Sigmoid colon (tissue), 7 donors: ENCODE measurements around the gene U2SURP. TPM values are rescaled to one million over a fixed set of nuclear protein-coding genes. Genes with fewer than 3 reads are reported as not detected.
A peak's percentile ranks its signal among the peaks of the same experiment; 100 is the strongest.

ENCODE experiments used
- DNase-seq: peaks from one replicate; pipeline ENCODE4 v3.0.0-alpha.2; 2019
- H3K27ac ChIP-seq, 4 donors: fragments of 200-600 bp; sonication (generic); one replicate each; pipeline ENCODE4 v1.5.1; 2016 to 2019; ENCODE audit warnings: mild to moderate bottlenecking in 1 of 4
- H3K27me3 ChIP-seq, 3 donors: fragments of 200-600 bp; sonication (generic); one replicate each; pipeline ENCODE4 v1.5.1; 2019; ENCODE audit warnings: mild to moderate bottlenecking in 1 of 3
- H3K36me3 ChIP-seq, 4 donors: fragments of 200-600 bp; sonication (generic); one replicate each; pipeline ENCODE4 v1.5.1; 2016 to 2019
- H3K4me1 ChIP-seq, 4 donors: fragments of 200-600 bp; sonication (generic); one replicate each; pipeline ENCODE4 v1.5.1; 2017 to 2019
- H3K4me3 ChIP-seq, 4 donors: fragments of 200-600 bp; sonication (generic); one replicate each; pipeline ENCODE4 v1.5.1; 2017 to 2019; ENCODE audit warnings: mild to moderate bottlenecking in 2 of 4, moderate library complexity in 1 of 4
- H3K9me3 ChIP-seq, 4 donors: fragments of 200-600 bp in 3 of 4; sonication (generic) in 3 of 4; one replicate each; pipeline versions ENCODE4 v1.5.1 to v1.6.1; 2013 to 2019
- EP300 ChIP-seq, 4 donors: sonication (generic); formaldehyde crosslinking; IDR thresholded peaks; one replicate each; pipeline ENCODE4 v1.6.1; 2017; ENCODE audit warnings: antibody characterized with exemption in 4 of 4
- POLR2A ChIP-seq, 2 donors: fragments of 450-650 bp; IDR thresholded peaks; one replicate each; pipeline ENCODE4 v1.6.1; 2016; ENCODE audit warnings: antibody characterized with exemption in 2 of 2, mild to moderate bottlenecking in 2 of 2, moderate library complexity in 2 of 2
- POLR2AphosphoS5 ChIP-seq, 4 donors: sonication (generic); formaldehyde crosslinking; IDR thresholded peaks; one replicate each; pipeline ENCODE4 v1.6.1; 2017; ENCODE audit warnings: antibody characterized with exemption in 4 of 4
- WGBS, 2 donors: extraction: QIAGEN DNeasy Blood & Tissue Kit; methylation state at CpG; one replicate each; pipeline ENCODE4 v1.1.7; 2013; 5-methylcytosine and 5-hydroxymethylcytosine counted together
- intact Hi-C: fragments of 100-400 bp; cut with DNase I; formaldehyde crosslinking; loops from one replicate; pipeline ENCODE4 v1.15.1; 2023
- polyA plus RNA-seq, 3 donors: library from polyadenylated mRNA; stranded (reverse); fragments of 200-250 nt; gene quantifications; one replicate each; pipeline ENCODE4 v1.2.3, GENCODE V29; 2013
- total RNA-seq, 4 donors: library from RNA; depleted of rRNA; stranded (reverse); fragments of >200 nt; gene quantifications; one replicate each; pipeline ENCODE4 v1.1.0, GENCODE V29; 2016
- TF ChIP-seq, protein P1 (sequence below), 4 experiments: fragments of 450-650 bp in 3 of 4; fragments of 200-600 bp in 1 of 4; IDR thresholded peaks; one replicate each; pipeline ENCODE4 v1.5.1; 2016 to 2019; ENCODE audit warnings: antibody characterized with exemption in 4 of 4, mild to moderate bottlenecking in 3 of 4, moderate library complexity in 2 of 4
- donor health status: healthy with polysubstance abuse.
- donor health status: Bipolar disorder and iron deficiency.
- donor health status: healthy.

U2SURP gene
- total and polyA plus RNA-seq, 7 donors = 11.4 to 79.8 (median 66.8) TPM

- 68 to 72% methylated on average over 3 of the region's 3 CpGs for WGBS, 2 donors
- Histone ChIP-seq H3K4me3 (no peak overlapping the region), H3K27me3 (no peaks in the 10 kb centered on the region), H3K9me3 (no peaks in the 10 kb centered on the region), H3K27ac (no peak overlapping the region), H3K4me1 (no peaks in the 10 kb centered on the region), H3K36me3 (peaks cover 0 to 30% (median 0%) of the 10 kb centered on the region in 4 donors)
- intact Hi-C loops = loop anchor here (10.0 kb wide), 1 partner anchor 614 kb away; no protein-coding TSS in a partner anchor
- no peak for TF ChIP-seq POLR2A (IDR thresholded peaks at IDR 0.05)
- TF ChIP-seq, protein P1, sequence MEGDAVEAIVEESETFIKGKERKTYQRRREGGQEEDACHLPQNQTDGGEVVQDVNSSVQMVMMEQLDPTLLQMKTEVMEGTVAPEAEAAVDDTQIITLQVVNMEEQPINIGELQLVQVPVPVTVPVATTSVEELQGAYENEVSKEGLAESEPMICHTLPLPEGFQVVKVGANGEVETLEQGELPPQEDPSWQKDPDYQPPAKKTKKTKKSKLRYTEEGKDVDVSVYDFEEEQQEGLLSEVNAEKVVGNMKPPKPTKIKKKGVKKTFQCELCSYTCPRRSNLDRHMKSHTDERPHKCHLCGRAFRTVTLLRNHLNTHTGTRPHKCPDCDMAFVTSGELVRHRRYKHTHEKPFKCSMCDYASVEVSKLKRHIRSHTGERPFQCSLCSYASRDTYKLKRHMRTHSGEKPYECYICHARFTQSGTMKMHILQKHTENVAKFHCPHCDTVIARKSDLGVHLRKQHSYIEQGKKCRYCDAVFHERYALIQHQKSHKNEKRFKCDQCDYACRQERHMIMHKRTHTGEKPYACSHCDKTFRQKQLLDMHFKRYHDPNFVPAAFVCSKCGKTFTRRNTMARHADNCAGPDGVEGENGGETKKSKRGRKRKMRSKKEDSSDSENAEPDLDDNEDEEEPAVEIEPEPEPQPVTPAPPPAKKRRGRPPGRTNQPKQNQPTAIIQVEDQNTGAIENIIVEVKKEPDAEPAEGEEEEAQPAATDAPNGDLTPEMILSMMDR (IDR thresholded peaks at IDR 0.05) = no peak
- TF ChIP-seq EP300 (IDR thresholded peaks at IDR 0.05) = no peak
- TF ChIP-seq POLR2AphosphoS5 (IDR thresholded peaks at IDR 0.05) = no peak
- no peak for DNase-seq
These were observed 59.5 kb downstream of the U2SURP start for GRCh38 chr3:143060906-143061305.

GRCh38 chr3:143063018-143063417, 61.6 kb downstream of the U2SURP start:
- intact Hi-C loops = loop anchor here (10.0 kb wide), 1 partner anchor 612 kb away; no protein-coding TSS in a partner anchor
- H3K9me3 ChIP-seq = no peaks in the 10 kb centered on the region
- WGBS, 2 donors = 86 to 93% methylated on average over 2 of the region's 2 CpGs
- peaks cover 0 to 15% (median 9%) of the 10 kb centered on the region in 4 donors for H3K4me1 ChIP-seq
- peaks cover 0 to 17% (median 0%) of the 10 kb centered on the region in 4 donors for H3K36me3 ChIP-seq
- no peaks in the 10 kb centered on the region for H3K27me3 ChIP-seq
- no peak for TF ChIP-seq EP300 (IDR thresholded peaks at IDR 0.05)
- TF ChIP-seq, protein P1 (IDR thresholded peaks at IDR 0.05) = no peak
- no peak for TF ChIP-seq POLR2A (IDR thresholded peaks at IDR 0.05)
- no peak for TF ChIP-seq POLR2AphosphoS5 (IDR thresholded peaks at IDR 0.05)
- no peak overlapping the region for H3K4me3 ChIP-seq
- no peak for DNase-seq
- no peak overlapping the region for H3K27ac ChIP-seq

DNA sequence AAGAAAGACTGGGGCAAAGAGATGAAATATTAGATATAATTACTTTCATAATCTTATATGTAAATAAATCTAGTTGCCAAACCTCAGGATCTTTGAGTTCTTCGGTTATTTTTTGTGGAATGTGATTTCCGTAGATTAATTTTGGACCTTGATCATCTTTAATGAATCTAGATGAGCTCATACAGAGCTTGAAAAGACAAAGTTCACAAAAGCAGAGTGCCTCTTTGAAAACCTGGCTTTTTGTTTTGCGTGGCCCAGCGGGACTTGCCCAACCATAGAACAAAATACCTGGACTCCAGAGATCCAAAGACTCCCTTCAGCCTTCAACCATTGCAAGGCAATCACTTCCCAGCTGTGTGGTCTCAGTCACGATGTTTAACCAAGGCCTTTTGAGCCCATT, 63.4 kb downstream of the U2SURP start:
- H3K9me3 ChIP-seq = no peaks in the 10 kb centered on the region
- no peak overlapping the region for H3K4me3 ChIP-seq
- peaks cover 0 to 3% (median 0%) of the 10 kb centered on the region in 4 donors for H3K36me3 ChIP-seq
- intact Hi-C loops = loop anchor here (10.0 kb wide), 1 partner anchor 610 kb away; no protein-coding TSS in a partner anchor
- TF ChIP-seq POLR2A (IDR thresholded peaks at IDR 0.05) = no peak
- no peak for TF ChIP-seq EP300 (IDR thresholded peaks at IDR 0.05)
- TF ChIP-seq POLR2AphosphoS5 (IDR thresholded peaks at IDR 0.05) = no peak
- TF ChIP-seq, protein P1 (IDR thresholded peaks at IDR 0.05) = no peak
- no peak for DNase-seq
- no peak overlapping the region for H3K27ac ChIP-seq
- H3K4me1 ChIP-seq = peaks cover 0 to 15% (median 9%) of the 10 kb centered on the region in 4 donors
- 64 to 93% methylated on average over 5 of the region's 5 CpGs for WGBS, 2 donors
- H3K27me3 ChIP-seq = no peaks in the 10 kb centered on the region

DNA sequence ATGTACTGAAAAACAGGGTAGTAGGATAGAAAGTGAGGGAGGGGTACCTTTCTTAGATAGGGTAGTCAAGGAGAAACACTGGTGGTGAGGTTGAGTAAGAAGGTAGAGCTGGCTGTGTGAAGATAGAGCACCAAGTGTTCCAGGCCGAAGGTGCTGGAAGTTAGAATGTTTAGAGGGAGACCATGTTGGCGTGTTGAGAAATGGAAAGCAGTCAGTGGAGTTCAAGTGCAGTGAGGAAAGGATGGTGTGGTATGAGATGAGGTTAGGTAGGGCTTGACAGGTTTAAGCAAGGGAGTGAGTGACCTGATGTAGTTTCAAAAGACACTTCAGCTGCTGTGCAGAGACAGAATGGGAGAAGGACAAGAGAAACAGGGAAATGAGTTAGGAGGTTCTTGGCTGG, 64.0 kb downstream of the U2SURP start:
- intact Hi-C loops = loop anchor here (10.0 kb wide), 1 partner anchor 609 kb away; no protein-coding TSS in a partner anchor
- TF ChIP-seq POLR2A (IDR thresholded peaks at IDR 0.05) (no peak), POLR2AphosphoS5 (IDR thresholded peaks at IDR 0.05) (peak in 1 of 4 donors; percentile 4)
- Histone ChIP-seq H3K4me1 (peaks cover 0 to 15% (median 9%) of the 10 kb centered on the region in 4 donors), H3K36me3 (no peaks in the 10 kb centered on the region), H3K27me3 (no peaks in the 10 kb centered on the region), H3K9me3 (no peaks in the 10 kb centered on the region), H3K27ac (no peak overlapping the region), H3K4me3 (no peak overlapping the region)
- WGBS, 2 donors = 93 to 96% methylated on average over 2 of the region's 2 CpGs
- DNase-seq = no peak

- no peak for DNase-seq
- no peak overlapping the region for H3K27ac ChIP-seq
These were observed 64.7 kb downstream of the U2SURP start for GRCh38 chr3:143066033-143066432.

More at GRCh38 chr3:143066033-143066432, 64.7 kb downstream of the U2SURP start:
- intact Hi-C loops = loop anchor here (10.0 kb wide), 1 partner anchor 609 kb away; no protein-coding TSS in a partner anchor
- Histone ChIP-seq H3K27me3 (no peaks in the 10 kb centered on the region), H3K4me1 (peaks cover 0 to 15% (median 9%) of the 10 kb centered on the region in 4 donors), H3K9me3 (no peaks in the 10 kb centered on the region), H3K36me3 (no peaks in the 10 kb centered on the region), H3K4me3 (no peak overlapping the region)
- 83% methylated on average over 4 of the region's 4 CpGs for WGBS, 2 donors
- no peak for TF ChIP-seq POLR2AphosphoS5 (IDR thresholded peaks at IDR 0.05)
